Measurements from ENCODE around the gene CHID1.

GRCh38 chr11:839875-840617 is 70.6 kb downstream of the CHID1 start:
- peak; percentile 50 for TF ChIP-seq CTCF (IDR thresholded peaks at IDR 0.05; ENCODE audit: low read depth, low read length, poor library complexity, severe bottlenecking)
- no peak for TF ChIP-seq EZH2phosphoT487 (IDR thresholded peaks at IDR 0.05; ENCODE audit: borderline replicate concordance, low read length)
